NB4 (cell line): ENCODE measurements around the gene SLC7A5.

Experiments used
- CTCF ChIP-seq: IDR thresholded peaks from one replicate; pipeline ENCODE4 v1.5.1; 2012; ENCODE audit warnings: low read depth, low read length
- MAX ChIP-seq: IDR thresholded peaks from 2 replicates; pipeline ENCODE4 v1.6.1; 2011; ENCODE audit warnings: low read depth, low read length
- MYC ChIP-seq: IDR thresholded peaks from 2 replicates; pipeline ENCODE4 v1.6.1; 2011; ENCODE audit warnings: low read depth, low read length
- POLR2A ChIP-seq: IDR thresholded peaks from 2 replicates; pipeline ENCODE4 v1.6.1; 2011; ENCODE audit warnings: mild to moderate bottlenecking; ENCODE audit not compliant: insufficient read length; ENCODE audit errors: extremely low read depth

GRCh38 chr16:87824016-87824990, 45.0 kb downstream of the SLC7A5 start:
- no peak for TF ChIP-seq POLR2A
- TF ChIP-seq CTCF, result no peak
- TF ChIP-seq MAX, result no peak
- no peak for TF ChIP-seq MYC
